ENCODE measurements around the gene LRP1B.
A peak's percentile ranks its signal among the peaks of the same experiment; 100 is the strongest.
"Not testable (repeated sequence)": the region's sequence is repeated elsewhere in the genome, so short reads cannot be mapped to it uniquely, and the experiment has no call there.

Gene LRP1B

GRCh38 chr2:140657657-140658056, 1473.2 kb downstream of the LRP1B start:
- in situ Hi-C loops (cut with HindIII; ENCODE audit: low pct_ligation_motif_present, low pct_unique_long_range_greater_than_20kb, low sequenced_read_pairs) = no loop called here
- DNase-seq = no peak

DNA sequence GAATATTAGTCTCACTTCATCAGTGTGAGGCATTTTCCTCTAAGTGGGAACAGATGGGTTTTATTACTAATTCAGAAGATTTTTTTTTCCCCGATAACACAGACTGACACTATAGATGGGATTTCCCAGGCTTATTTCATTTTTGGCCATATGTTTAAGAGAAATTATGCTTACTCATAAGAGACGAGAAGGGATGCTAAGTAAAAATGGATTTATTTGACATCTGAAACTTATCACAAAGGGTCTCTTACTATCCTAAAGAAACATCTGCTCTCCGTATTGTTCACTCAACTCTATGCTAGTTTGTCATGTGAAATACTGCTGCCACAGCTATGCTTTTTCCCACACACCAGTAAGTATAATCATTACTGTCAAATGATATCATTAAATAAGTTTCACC, 1476.3 kb downstream of the LRP1B start:
- DNase-seq = no peak
- in situ Hi-C loops (cut with HindIII; ENCODE audit: low pct_ligation_motif_present, low pct_unique_long_range_greater_than_20kb, low sequenced_read_pairs) = no loop called here

- in situ Hi-C loops (cut with HindIII; ENCODE audit: low pct_ligation_motif_present, low pct_unique_long_range_greater_than_20kb, low sequenced_read_pairs) = no loop called here
- DNase-seq = no peak
Measured at GRCh38 chr2:140650825-140651224, 1480.0 kb downstream of the LRP1B start.

DNA sequence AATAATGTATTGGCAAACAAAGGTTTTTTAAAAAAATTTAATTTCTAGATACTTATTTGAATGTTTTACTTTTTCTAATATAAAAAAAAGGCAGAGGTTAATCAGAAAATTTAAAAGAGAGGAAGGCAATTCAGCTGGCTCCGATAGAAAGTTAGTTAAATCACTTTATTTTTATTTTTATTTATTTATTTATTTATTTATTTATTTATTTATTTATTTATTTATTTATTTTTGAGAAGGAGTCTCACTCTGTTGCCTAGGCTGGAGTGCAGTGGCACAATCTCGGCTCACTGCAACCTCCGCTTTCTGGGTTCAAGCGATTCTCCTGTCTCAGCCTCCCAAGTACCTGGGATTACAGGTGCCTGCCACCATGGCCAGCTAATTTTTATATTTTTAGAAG, 1480.7 kb downstream of the LRP1B start:
- DNase-seq; in situ Hi-C loops (cut with HindIII; ENCODE audit: low pct_ligation_motif_present, low pct_unique_long_range_greater_than_20kb, low sequenced_read_pairs): not testable (repeated sequence)

DNA sequence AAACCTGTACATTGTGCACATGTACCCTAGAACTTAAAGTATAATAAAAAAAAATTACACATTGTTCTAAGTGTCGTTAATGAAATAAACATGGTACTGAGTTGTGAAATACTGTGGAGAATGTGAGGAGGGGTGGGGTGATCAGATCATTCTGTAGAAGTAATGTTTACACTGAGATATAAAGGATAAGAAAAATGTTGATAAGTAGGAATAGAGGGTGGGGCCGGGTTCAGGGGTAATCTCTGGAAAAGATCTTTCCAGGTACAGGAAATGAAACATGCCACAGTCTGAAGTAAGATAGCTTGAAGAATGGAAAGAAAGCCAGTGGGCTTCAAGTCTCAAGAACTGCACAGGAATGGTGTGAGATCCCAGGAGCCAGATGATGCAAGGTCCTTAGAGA, 1482.4 kb downstream of the LRP1B start:
- no peak for DNase-seq
- in situ Hi-C loops (cut with HindIII; ENCODE audit: low pct_ligation_motif_present, low pct_unique_long_range_greater_than_20kb, low sequenced_read_pairs) = no loop called here

DNA sequence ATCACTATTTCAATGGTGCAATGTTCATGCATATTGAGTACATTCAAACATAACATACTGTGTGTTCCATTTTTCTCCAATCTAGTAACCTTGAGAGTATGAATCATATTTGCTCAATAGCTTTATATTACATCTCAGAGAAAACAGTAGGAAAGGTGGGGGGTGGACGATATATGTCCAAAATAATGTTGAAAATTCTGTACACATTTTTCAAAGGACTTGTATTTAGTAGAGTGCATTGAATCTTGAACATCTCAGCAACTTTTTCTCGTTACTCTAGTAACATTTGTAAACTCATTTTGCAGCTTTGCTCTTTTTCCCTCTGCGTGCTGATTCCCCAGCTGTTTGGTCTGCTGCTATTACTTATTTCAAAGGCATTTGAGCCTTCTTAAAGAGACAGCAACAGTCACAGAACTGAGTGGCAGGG, 1487.0 kb downstream of the LRP1B start:
- in situ Hi-C loops (cut with HindIII; ENCODE audit: low pct_ligation_motif_present, low pct_unique_long_range_greater_than_20kb, low sequenced_read_pairs) = no loop called here
- DNase-seq = peak; percentile 62

- in situ Hi-C loops (cut with HindIII; ENCODE audit: low pct_ligation_motif_present, low pct_unique_long_range_greater_than_20kb, low sequenced_read_pairs) = no loop called here
- DNase-seq = no peak
Measured at GRCh38 chr2:140641163-140641562, 1489.7 kb downstream of the LRP1B start.

GRCh38 chr2:140639628-140640027, 1491.2 kb downstream of the LRP1B start:
- DNase-seq = no peak
- in situ Hi-C loops (cut with HindIII; ENCODE audit: low pct_ligation_motif_present, low pct_unique_long_range_greater_than_20kb, low sequenced_read_pairs) = no loop called here

DNA sequence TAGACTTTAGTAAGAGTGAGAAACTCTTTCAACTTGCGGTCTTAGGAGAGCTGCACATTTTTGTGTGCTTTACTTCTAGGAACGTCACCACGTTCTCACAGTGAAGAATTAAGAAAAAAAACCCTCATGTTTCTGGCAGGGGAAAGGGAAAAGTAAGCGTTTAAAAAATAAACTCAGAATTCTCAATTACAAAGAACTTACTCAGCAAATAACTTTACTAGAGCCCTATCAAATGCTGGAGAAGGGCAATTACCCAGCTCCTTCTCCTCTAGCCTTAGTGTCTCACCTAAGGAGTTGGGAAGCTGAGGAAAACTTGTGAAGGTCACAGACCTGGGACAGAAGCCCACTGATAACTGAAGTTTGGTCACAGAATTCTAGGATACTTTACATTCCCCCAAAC, 1500.3 kb downstream of the LRP1B start:
- in situ Hi-C loops (cut with HindIII; ENCODE audit: low pct_ligation_motif_present, low pct_unique_long_range_greater_than_20kb, low sequenced_read_pairs) = no loop called here
- DNase-seq = no peak

- in situ Hi-C loops (cut with HindIII; ENCODE audit: low pct_ligation_motif_present, low pct_unique_long_range_greater_than_20kb, low sequenced_read_pairs) = no loop called here
- DNase-seq = no peak
Measured at GRCh38 chr2:140627885-140628284, 1502.9 kb downstream of the LRP1B start.

GRCh38 chr2:140627136-140627535, 1503.7 kb downstream of the LRP1B start:
- DNase-seq = no peak
- in situ Hi-C loops (cut with HindIII; ENCODE audit: low pct_ligation_motif_present, low pct_unique_long_range_greater_than_20kb, low sequenced_read_pairs) = no loop called here

DNA sequence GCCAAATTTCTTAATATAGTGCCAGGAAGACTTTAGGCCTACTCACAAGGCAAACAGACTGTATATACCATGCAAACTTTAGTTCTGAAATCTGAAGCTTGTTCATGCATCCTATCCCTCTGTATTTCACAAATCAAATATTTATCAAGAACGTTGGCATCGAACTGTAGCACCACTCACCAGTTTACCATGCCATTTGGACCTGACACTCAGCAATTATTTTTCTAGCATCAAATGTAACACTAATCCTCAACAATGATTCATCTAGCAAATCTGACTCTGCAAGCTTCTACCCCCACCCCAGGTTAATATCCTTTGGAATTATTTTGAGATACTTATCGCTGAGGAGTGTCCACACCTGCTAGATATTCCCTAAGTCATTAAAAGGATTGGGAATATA, 1506.6 kb downstream of the LRP1B start:
- in situ Hi-C loops (cut with HindIII; ENCODE audit: low pct_ligation_motif_present, low pct_unique_long_range_greater_than_20kb, low sequenced_read_pairs) = no loop called here
- no peak for DNase-seq

DNA sequence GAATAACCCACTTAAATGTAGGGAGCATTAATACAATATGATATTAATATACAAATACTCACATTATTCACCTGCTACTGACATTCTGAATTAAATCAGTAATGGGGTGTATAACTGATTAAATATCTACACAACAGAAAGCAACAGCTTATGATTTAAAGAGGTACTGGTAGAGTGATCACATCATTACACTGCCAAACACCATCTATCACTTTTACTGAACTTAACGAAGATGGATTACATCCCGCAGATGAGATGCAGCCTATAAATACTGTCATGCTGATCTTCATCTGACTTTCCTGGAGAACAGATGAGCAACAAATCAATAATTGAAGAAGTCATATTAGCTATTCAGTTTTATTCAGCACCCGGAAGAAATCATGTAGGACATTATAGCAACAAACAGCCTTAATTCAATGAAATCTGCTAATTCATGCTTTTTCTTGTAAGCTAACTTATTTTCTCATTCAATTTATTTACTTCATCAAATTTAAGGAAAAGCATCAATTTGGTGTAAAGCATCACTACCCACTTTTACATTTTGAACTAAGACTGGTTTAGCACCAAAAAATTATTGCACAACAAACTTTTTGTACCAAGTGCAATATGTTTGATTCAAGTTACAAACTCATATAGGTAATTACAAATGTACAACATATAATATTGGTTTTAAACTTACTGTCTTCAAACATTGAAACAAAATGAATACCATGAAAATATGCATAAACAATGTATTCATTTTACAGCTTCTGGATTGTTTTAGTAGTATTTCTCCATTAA, 1509.0 kb downstream of the LRP1B start:
- DNase-seq = no peak
- in situ Hi-C loops (cut with HindIII; ENCODE audit: low pct_ligation_motif_present, low pct_unique_long_range_greater_than_20kb, low sequenced_read_pairs) = no loop called here

- in situ Hi-C loops (cut with HindIII; ENCODE audit: low pct_ligation_motif_present, low pct_unique_long_range_greater_than_20kb, low sequenced_read_pairs) = no loop called here
- DNase-seq = no peak
Measured at GRCh38 chr2:140604788-140605187, 1526.0 kb downstream of the LRP1B start.

DNA sequence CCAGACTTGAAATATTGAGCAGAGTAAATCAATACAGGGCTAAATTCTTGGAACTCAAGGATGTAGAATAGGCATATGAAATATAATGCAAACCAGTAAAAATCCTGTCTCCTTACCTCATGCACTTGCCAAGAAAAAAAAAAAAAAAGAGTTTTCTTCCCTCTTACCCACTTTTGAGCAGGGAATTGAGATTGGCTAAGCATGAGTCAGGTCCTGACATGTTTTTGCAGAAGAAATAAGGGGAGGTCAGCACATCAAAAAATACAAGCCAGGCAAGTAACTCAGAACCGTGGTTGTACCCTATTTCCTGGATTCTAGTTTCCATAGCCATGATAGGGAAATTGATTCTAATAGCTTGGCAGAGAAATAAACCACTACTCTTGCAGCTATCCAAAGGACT, 1526.7 kb downstream of the LRP1B start:
- DNase-seq = no peak
- in situ Hi-C loops (cut with HindIII; ENCODE audit: low pct_ligation_motif_present, low pct_unique_long_range_greater_than_20kb, low sequenced_read_pairs) = no loop called here

- in situ Hi-C loops (cut with HindIII; ENCODE audit: low pct_ligation_motif_present, low pct_unique_long_range_greater_than_20kb, low sequenced_read_pairs) = no loop called here
- DNase-seq = no peak
Measured at GRCh38 chr2:140603416-140603815, 1527.4 kb downstream of the LRP1B start.

- in situ Hi-C loops (cut with HindIII; ENCODE audit: low pct_ligation_motif_present, low pct_unique_long_range_greater_than_20kb, low sequenced_read_pairs) = no loop called here
- DNase-seq = no peak
Measured at GRCh38 chr2:140601801-140602200, 1529.0 kb downstream of the LRP1B start.

- in situ Hi-C loops (cut with HindIII; ENCODE audit: low pct_ligation_motif_present, low pct_unique_long_range_greater_than_20kb, low sequenced_read_pairs) = no loop called here
Measured at GRCh38 chr2:140601342-140601741, 1529.5 kb downstream of the LRP1B start.

GRCh38 chr2:140600116-140600515, 1530.7 kb downstream of the LRP1B start:
- peak; percentile 30 for DNase-seq

More at GRCh38 chr2:140601342-140601741, 1529.5 kb downstream of the LRP1B start:
- DNase-seq = no peak

DNA sequence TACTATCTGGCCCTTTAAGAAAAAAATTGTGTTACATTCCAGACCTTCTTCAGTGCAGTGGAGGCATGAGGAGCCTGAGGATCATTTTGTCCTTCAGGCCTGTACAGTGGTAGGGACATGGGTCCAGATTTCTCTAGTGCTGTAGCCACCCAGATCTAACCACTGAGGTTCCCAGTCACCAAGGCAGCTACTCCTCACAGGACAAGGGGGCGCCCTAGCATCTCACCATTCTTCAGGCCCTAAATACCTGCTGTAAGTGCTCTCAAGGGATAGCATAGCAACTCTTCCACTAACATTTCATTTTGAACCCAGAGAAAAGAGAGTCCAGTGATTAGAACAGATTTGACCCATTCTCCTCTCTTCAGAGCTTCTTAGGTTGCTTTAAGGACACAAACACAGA, 1533.0 kb downstream of the LRP1B start:
- DNase-seq = no peak
- in situ Hi-C loops (cut with HindIII; ENCODE audit: low pct_ligation_motif_present, low pct_unique_long_range_greater_than_20kb, low sequenced_read_pairs) = no loop called here

More at GRCh38 chr2:140600116-140600515, 1530.7 kb downstream of the LRP1B start:
- in situ Hi-C loops (cut with HindIII; ENCODE audit: low pct_ligation_motif_present, low pct_unique_long_range_greater_than_20kb, low sequenced_read_pairs) = no loop called here

All from ACHN (cell line).